HCT116 (cell line): ENCODE measurements around the gene DEFB128.

Experiments used
- CBX3 ChIP-seq: IDR thresholded peaks from 2 replicates; pipeline ENCODE4 v1.6.1; 2012; ENCODE audit warnings: low read depth
- EGR1 ChIP-seq: IDR thresholded peaks from 2 replicates; pipeline ENCODE4 v1.6.1; 2012; ENCODE audit warnings: low read depth
- ELF1 ChIP-seq: IDR thresholded peaks from 2 replicates; pipeline ENCODE4 v1.6.1; 2012; ENCODE audit warnings: low read depth, borderline replicate concordance
- EZH2 ChIP-seq: fragments of 200-600 bp; sonication (generic); IDR thresholded peaks from 2 replicates; pipeline ENCODE4 v1.6.1; 2017; ENCODE audit warnings: antibody characterized with exemption, mixed run types
- EZH2phosphoT487 ChIP-seq: fragments of 200-600 bp; IDR thresholded peaks from 2 replicates; pipeline ENCODE4 v1.6.1; 2018; ENCODE audit warnings: antibody characterized with exemption, borderline replicate concordance
- POLR2A ChIP-seq: IDR thresholded peaks from 2 replicates; pipeline ENCODE4 v1.7.0; 2011; ENCODE audit warnings: borderline replicate concordance; ENCODE audit not compliant: insufficient read depth, insufficient read length; ENCODE audit errors: extremely low read depth
- POLR2AphosphoS5 ChIP-seq: IDR thresholded peaks from 2 replicates; pipeline ENCODE4 v1.6.1; 2011; ENCODE audit warnings: mild to moderate bottlenecking, low read depth, low read length, moderate library complexity
- REST ChIP-seq: IDR thresholded peaks from 2 replicates; pipeline ENCODE4 v1.6.1; 2012; ENCODE audit warnings: low read depth
- SIN3A ChIP-seq: IDR thresholded peaks from 2 replicates; pipeline ENCODE4 v1.6.1; 2012; ENCODE audit warnings: low read depth
- SRF ChIP-seq: IDR thresholded peaks from 2 replicates; pipeline ENCODE4 v1.6.1; 2012; ENCODE audit warnings: low read depth
- ZNF274 ChIP-seq: fragments of 200-500 bp; sonication (Bioruptor generic); IDR thresholded peaks from 2 replicates; pipeline ENCODE4 v1.6.1; 2014; ENCODE audit warnings: mild to moderate bottlenecking, low read depth, low read length, inconsistent platforms
- TF ChIP-seq, protein P1 (sequence below), 3 experiments: fragments of 200-600 bp in 1 of 3; sonication (generic) in 1 of 3; IDR thresholded peaks in 2 of 3; conservative IDR thresholded peaks in 1 of 3; 2 replicates each; pipeline ENCODE4 v1.5.1; 2012 to 2017; ENCODE audit warnings: low read depth in 2 of 3, low read length in 2 of 3, antibody characterized with exemption in 1 of 3, borderline replicate concordance in 1 of 3, control low read depth in 1 of 3, mild to moderate bottlenecking in 1 of 3, mixed read lengths in 1 of 3, mixed run types in 1 of 3, moderate library complexity in 1 of 3; ENCODE audit not compliant: insufficient read depth in 1 of 3
- TF ChIP-seq, protein P2 (sequence below): IDR thresholded peaks from 2 replicates; pipeline ENCODE4 v1.6.1; 2012
- TF ChIP-seq, protein P3 (sequence below): IDR thresholded peaks from 2 replicates; pipeline ENCODE4 v1.6.1; 2012

DNA sequence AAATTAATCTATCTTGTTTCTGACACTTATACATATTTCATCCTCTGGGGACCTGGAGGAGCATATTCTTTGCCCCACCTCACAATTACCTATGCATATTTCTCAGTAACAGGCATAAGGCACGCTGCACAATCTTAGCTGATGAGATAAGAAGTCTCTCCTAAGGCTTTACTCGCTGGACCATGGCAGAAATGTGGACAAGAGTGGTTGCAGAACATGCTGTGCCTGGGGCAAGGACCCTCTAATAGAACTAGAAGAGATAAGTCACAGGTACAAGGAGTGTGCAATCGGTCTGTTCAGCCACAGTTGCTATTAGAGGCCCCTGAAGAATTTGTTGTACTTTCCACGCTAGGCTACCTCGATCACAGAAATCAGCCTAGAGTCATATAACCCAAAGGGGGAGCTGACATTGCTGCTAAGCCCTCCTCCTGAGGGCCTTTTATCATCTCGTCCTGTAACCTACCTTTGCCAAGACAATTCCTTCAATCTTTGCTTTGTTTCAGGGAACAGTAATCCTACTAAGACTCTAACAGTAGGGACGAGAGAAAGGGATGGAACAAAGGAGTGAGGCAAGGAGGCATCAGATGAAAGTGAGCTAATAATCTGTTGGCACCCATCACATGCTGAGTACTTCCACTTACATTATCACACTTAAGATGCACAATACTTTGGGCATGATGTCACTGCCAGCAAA, 21.4 kb upstream of the DEFB128 start:
- TF ChIP-seq, protein P1, sequence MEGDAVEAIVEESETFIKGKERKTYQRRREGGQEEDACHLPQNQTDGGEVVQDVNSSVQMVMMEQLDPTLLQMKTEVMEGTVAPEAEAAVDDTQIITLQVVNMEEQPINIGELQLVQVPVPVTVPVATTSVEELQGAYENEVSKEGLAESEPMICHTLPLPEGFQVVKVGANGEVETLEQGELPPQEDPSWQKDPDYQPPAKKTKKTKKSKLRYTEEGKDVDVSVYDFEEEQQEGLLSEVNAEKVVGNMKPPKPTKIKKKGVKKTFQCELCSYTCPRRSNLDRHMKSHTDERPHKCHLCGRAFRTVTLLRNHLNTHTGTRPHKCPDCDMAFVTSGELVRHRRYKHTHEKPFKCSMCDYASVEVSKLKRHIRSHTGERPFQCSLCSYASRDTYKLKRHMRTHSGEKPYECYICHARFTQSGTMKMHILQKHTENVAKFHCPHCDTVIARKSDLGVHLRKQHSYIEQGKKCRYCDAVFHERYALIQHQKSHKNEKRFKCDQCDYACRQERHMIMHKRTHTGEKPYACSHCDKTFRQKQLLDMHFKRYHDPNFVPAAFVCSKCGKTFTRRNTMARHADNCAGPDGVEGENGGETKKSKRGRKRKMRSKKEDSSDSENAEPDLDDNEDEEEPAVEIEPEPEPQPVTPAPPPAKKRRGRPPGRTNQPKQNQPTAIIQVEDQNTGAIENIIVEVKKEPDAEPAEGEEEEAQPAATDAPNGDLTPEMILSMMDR (IDR thresholded peaks at IDR 0.05 in 2 of 3, conservative IDR thresholded peaks at IDR 0.05 in 1 of 3; ENCODE audit: borderline replicate concordance in 1 of 3, insufficient read depth in 1 of 3, low read depth in 2 of 3, low read length in 2 of 3), result no peak
- TF ChIP-seq POLR2AphosphoS5 (no peak), SRF (no peak), REST (no peak), POLR2A (no peak), EGR1 (no peak), SIN3A (no peak), EZH2phosphoT487 (no peak), EZH2 (no peak), ZNF274 (no peak), ELF1 (no peak), CBX3 (no peak)
- TF ChIP-seq, protein P2, sequence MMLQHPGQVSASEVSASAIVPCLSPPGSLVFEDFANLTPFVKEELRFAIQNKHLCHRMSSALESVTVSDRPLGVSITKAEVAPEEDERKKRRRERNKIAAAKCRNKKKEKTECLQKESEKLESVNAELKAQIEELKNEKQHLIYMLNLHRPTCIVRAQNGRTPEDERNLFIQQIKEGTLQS, result no peak
- TF ChIP-seq, protein P3, sequence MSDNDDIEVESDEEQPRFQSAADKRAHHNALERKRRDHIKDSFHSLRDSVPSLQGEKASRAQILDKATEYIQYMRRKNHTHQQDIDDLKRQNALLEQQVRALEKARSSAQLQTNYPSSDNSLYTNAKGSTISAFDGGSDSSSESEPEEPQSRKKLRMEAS, result no peak
